Lower lobe of right lung (tissue), 2 donors: ENCODE measurements around the gene NHLH2. TPM values are rescaled to one million over a fixed set of nuclear protein-coding genes. Genes with fewer than 3 reads are reported as not detected.

ENCODE experiments used
- ATAC-seq, 2 donors: fragments of 200-7000 bp; cut with Tn5 transposase; one replicate each; pipeline ENCODE4 v1.9.1; 2020 to 2022; ENCODE audit warnings: mild to moderate bottlenecking in 2 of 2, moderate library complexity in 2 of 2
- DNase-seq: peaks from one replicate; pipeline ENCODE4 v3.0.0-alpha.2; 2020
- H3K27ac ChIP-seq: fragments of 200-600 bp; one replicate; pipeline ENCODE4 v1.8.0; 2022
- H3K27me3 ChIP-seq: fragments of 200-600 bp; one replicate; pipeline ENCODE4 v1.8.0; 2022; ENCODE audit warnings: low read depth
- H3K36me3 ChIP-seq: fragments of 200-600 bp; one replicate; pipeline ENCODE4 v1.8.0; 2022; ENCODE audit warnings: mild to moderate bottlenecking
- H3K4me1 ChIP-seq: fragments of 200-600 bp; one replicate; pipeline ENCODE4 v1.8.0; 2022
- H3K4me3 ChIP-seq: fragments of 200-600 bp; one replicate; pipeline ENCODE4 v1.8.0; 2022; ENCODE audit warnings: mild to moderate bottlenecking
- H3K9me3 ChIP-seq: fragments of 200-600 bp; one replicate; pipeline ENCODE4 v1.8.0; 2022
- intact Hi-C: fragments of 100-400 bp; cut with DNase I; formaldehyde crosslinking; loops from one replicate; pipeline ENCODE4 v1.11.0; 2022
- total RNA-seq: library from RNA; stranded (reverse); fragmentation: NEBNext Ultra II Directional; extraction: Animal tissue kit (Norgen Biotek cat#: 25700); gene quantifications from one replicate; pipeline ENCODE4 v1.2.1, GENCODE V29; 2021
- TF ChIP-seq, protein P1 (sequence below): fragments of 200-600 bp; IDR thresholded peaks from one replicate; pipeline ENCODE4 v1.8.0; 2022; ENCODE audit warnings: antibody characterized with exemption, mild to moderate bottlenecking
- donor health status: DM: no; HTN: yes; CAD: no; lungs with severe emphysema.

Gene NHLH2
- total RNA-seq, 1 donor from 2014 or later = 0.41 TPM

DNA sequence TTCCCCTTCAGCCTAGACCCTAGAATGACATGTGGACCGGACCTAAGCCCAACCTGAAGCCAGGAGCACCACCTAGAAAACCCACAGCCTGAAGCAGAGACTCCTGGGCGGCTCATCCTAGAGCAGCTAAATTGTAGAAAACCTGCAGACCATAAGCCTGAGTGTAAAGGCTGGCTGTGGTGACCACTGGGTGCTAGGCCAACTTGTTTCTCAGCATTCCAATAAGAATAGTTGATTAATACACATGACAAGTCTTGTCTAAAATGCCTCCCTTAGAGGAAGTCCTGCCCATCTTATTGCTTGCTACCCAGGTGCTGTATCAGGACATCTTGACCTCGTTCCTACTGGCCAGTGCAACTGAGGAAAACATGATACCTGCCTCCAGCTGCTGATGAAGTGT, 49.1 kb downstream of the NHLH2 start:
- ATAC-seq = no peak
- H3K36me3 ChIP-seq = no peaks in the 10 kb centered on the region
- DNase-seq = no peak
- H3K27ac ChIP-seq = no peak overlapping the region
- peaks cover 10% of the 10 kb centered on the region for H3K27me3 ChIP-seq
- H3K4me3 ChIP-seq = no peak overlapping the region
- no peaks in the 10 kb centered on the region for H3K9me3 ChIP-seq
- no peaks in the 10 kb centered on the region for H3K4me1 ChIP-seq
- intact Hi-C loops = no loop called here
- TF ChIP-seq, protein P1, sequence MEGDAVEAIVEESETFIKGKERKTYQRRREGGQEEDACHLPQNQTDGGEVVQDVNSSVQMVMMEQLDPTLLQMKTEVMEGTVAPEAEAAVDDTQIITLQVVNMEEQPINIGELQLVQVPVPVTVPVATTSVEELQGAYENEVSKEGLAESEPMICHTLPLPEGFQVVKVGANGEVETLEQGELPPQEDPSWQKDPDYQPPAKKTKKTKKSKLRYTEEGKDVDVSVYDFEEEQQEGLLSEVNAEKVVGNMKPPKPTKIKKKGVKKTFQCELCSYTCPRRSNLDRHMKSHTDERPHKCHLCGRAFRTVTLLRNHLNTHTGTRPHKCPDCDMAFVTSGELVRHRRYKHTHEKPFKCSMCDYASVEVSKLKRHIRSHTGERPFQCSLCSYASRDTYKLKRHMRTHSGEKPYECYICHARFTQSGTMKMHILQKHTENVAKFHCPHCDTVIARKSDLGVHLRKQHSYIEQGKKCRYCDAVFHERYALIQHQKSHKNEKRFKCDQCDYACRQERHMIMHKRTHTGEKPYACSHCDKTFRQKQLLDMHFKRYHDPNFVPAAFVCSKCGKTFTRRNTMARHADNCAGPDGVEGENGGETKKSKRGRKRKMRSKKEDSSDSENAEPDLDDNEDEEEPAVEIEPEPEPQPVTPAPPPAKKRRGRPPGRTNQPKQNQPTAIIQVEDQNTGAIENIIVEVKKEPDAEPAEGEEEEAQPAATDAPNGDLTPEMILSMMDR = no peak

DNA sequence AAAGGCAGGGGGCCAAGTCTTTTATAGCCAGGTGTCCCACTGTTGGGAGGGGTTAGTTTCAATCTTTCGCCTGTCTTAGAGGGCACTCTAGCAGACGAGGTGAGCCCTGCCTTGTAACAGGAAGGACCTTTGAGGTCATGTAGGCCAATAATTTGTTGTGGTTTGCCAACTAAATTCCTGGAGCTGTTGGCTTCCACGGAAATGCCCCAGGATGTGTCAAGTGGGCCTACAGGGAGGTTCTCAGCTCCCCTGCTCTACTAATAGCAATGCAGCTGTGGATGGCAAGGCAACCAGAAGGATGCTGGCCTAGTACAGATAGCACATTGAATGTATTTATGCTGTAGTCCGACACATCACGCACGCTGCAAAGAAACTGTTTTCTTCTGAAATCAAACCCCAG, 50.1 kb downstream of the NHLH2 start:
- Histone ChIP-seq H3K27me3 (peaks cover 10% of the 10 kb centered on the region), H3K9me3 (no peaks in the 10 kb centered on the region), H3K4me1 (no peaks in the 10 kb centered on the region), H3K27ac (no peak overlapping the region), H3K4me3 (no peak overlapping the region), H3K36me3 (no peaks in the 10 kb centered on the region)
- TF ChIP-seq, protein P1 = no peak
- ATAC-seq (no peak), DNase-seq (no peak)
- intact Hi-C loops = no loop called here

DNA sequence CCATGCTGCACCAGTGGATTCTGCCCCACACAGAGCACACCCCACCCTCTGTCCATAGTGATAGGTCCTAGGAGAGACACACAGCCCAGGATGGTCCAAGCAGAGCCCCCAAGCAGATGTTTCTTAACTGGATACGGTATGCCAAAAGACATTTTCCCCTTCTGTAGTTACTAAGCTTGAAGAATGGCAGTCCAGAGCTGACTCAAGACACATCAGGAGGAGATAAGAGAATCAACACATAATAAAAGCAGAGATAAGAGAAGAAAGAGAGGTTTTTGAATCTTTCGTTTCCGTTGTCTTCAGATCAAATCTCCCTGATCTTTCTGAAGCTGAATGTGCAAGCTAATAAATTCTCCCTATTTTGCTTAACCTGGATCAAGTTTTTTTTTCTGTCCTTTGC, 50.6 kb downstream of the NHLH2 start:
- Histone ChIP-seq H3K4me3 (no peak overlapping the region), H3K9me3 (no peaks in the 10 kb centered on the region), H3K27me3 (peaks cover 10% of the 10 kb centered on the region), H3K4me1 (no peaks in the 10 kb centered on the region), H3K36me3 (no peaks in the 10 kb centered on the region), H3K27ac (no peak overlapping the region)
- TF ChIP-seq, protein P1 = no peak
- intact Hi-C loops = no loop called here
- no peak for DNase-seq
- no peak for ATAC-seq

Other genes with a start within 250 kb of the NHLH2 start
- gene VANGL1, start 199.2 kb downstream of the NHLH2 start, total RNA-seq = 10.9 TPM
- 3.3 TPM for gene CASQ2, start 72.4 kb downstream of the NHLH2 start, total RNA-seq
- 26.8 TPM for gene SLC22A15, start 135.4 kb upstream of the NHLH2 start, total RNA-seq